Keratinocyte (primary cell): ENCODE measurements around the gene MAPK12. TPM values are rescaled to one million over a fixed set of nuclear protein-coding genes. Genes with fewer than 3 reads are reported as not detected.

ENCODE experiments used
- DNase-seq: peaks from one replicate; pipeline ENCODE4 v3.0.0-alpha.2; 2011; ENCODE audit warnings: low read depth, missing footprints, low spot score
- FAIRE-seq: peaks from 2 replicates; lab custom pipeline; 2011; peaks lifted over from hg19 to GRCh38; lab: Jason Lieb, UNC
- H2AFZ ChIP-seq: 2 replicates; pipeline ENCODE4 v1.6.0; 2012; ENCODE audit warnings: low read length, control low read depth, inconsistent platforms; ENCODE audit not compliant: control insufficient read depth
- H3K27ac ChIP-seq: 2 replicates; pipeline ENCODE4 v1.5.1; 2011; ENCODE audit warnings: low read length; ENCODE audit not compliant: control insufficient read depth, insufficient read depth
- H3K27me3 ChIP-seq: 3 replicates; pipeline ENCODE4 v1.6.0; 2011; ENCODE audit warnings: low read length; ENCODE audit not compliant: control insufficient read depth, insufficient read depth; ENCODE audit errors: extremely low read depth
- H3K36me3 ChIP-seq, 2 experiments: 2 replicates in 1 of 2; 3 replicates in 1 of 2; pipeline ENCODE4 v1.5.1; 2011; ENCODE audit warnings: low read length in 2 of 2, mild to moderate bottlenecking in 1 of 2; ENCODE audit not compliant: control insufficient read depth in 2 of 2, insufficient read depth in 2 of 2; ENCODE audit errors: extremely low read depth in 1 of 2
- H3K4me1 ChIP-seq: 3 replicates; pipeline ENCODE4 v1.5.1; 2011; ENCODE audit warnings: low read length; ENCODE audit not compliant: control insufficient read depth, insufficient read depth; ENCODE audit errors: extremely low read depth
- H3K4me2 ChIP-seq: 3 replicates; pipeline ENCODE4 v1.6.0; 2011; ENCODE audit warnings: low read depth, low read length; ENCODE audit not compliant: control insufficient read depth, insufficient read depth; ENCODE audit errors: extremely low read depth
- H3K4me3 ChIP-seq, 3 experiments: fragments of 200-600 bp in 1 of 3; sonication (generic) in 1 of 3; 2 replicates in 2 of 3; 3 replicates in 1 of 3; pipeline ENCODE4 v1.5.1; 2011 to 2016; ENCODE audit warnings: low read length in 3 of 3, mild to moderate bottlenecking in 3 of 3, control low read depth in 2 of 3, inconsistent platforms in 1 of 3, low read depth in 1 of 3, mixed read lengths in 1 of 3, mixed run types in 1 of 3, moderate library complexity in 1 of 3; ENCODE audit not compliant: control insufficient read depth in 2 of 3, insufficient read depth in 2 of 3; ENCODE audit errors: extremely low read depth in 1 of 3
- H3K79me2 ChIP-seq: 2 replicates; pipeline ENCODE4 v1.6.0; 2012; ENCODE audit warnings: low read length; ENCODE audit not compliant: control insufficient read depth, insufficient read depth
- H3K9ac ChIP-seq: 3 replicates; pipeline ENCODE4 v1.6.0; 2011; ENCODE audit warnings: low read length; ENCODE audit not compliant: control insufficient read depth, insufficient read depth; ENCODE audit errors: extremely low read depth
- H3K9me1 ChIP-seq: 3 replicates; pipeline ENCODE4 v1.6.0; 2011; ENCODE audit warnings: low read length; ENCODE audit not compliant: control insufficient read depth, insufficient read depth; ENCODE audit errors: extremely low read depth
- H3K9me3 ChIP-seq: 2 replicates; pipeline ENCODE4 v1.5.1; 2012; ENCODE audit warnings: low read depth, low read length; ENCODE audit not compliant: control insufficient read depth
- H4K20me1 ChIP-seq: 3 replicates; pipeline ENCODE4 v1.6.0; 2011; ENCODE audit warnings: low read length; ENCODE audit not compliant: control insufficient read depth, insufficient read depth; ENCODE audit errors: extremely low read depth
- EZH2 ChIP-seq: IDR thresholded peaks from one replicate; pipeline ENCODE4 v1.6.1; 2012; ENCODE audit warnings: inconsistent platforms, mild to moderate bottlenecking, low read length, moderate library complexity
- dilution Hi-C: fragments of 300-500 bp; cut with MboI; formaldehyde crosslinking; loops from one replicate; pipeline ENCODE4 v1.7.0; 2020; ENCODE audit warnings: low sequenced_read_pairs; ENCODE audit not compliant: extremely low pct_ligation_motif_present
- polyA plus RNA-seq, 5 experiments: library from polyadenylated mRNA; depleted of rRNA in 3 of 5; stranded (reverse) in 3 of 5; stranded (forward) in 1 of 5; unstranded in 1 of 5; fragments of >200 nt; gene quantifications; 1 replicate in 1 of 5; 2 replicates in 3 of 5; 3 replicates in 1 of 5; pipeline versions ENCODE4 v1.2.1 to v1.2.3, GENCODE V29; 2011 to 2012; ENCODE audit warnings: missing spikeins in 2 of 5, low read depth in 1 of 5, low replicate concordance in 1 of 5
- TF ChIP-seq, protein P1 (sequence below), 3 experiments: IDR thresholded peaks in 1 of 3; conservative IDR thresholded peaks in 1 of 3; optimal IDR thresholded peaks in 1 of 3; 2 replicates in 2 of 3; 3 replicates in 1 of 3; pipeline versions ENCODE3 to v1.5.1; 2011; ENCODE audit warnings: low read length in 3 of 3, mild to moderate bottlenecking in 3 of 3, moderate library complexity in 2 of 3, control low read depth in 1 of 3, inconsistent platforms in 1 of 3; ENCODE audit not compliant: insufficient read depth in 2 of 3; ENCODE audit errors: extremely low read depth in 1 of 3

The MAPK12 gene
- polyA plus RNA-seq, 1 donor (not counting 4 experiments of a cell fraction or from before 2014, with no cell fraction given): 10.1 TPM

DNA sequence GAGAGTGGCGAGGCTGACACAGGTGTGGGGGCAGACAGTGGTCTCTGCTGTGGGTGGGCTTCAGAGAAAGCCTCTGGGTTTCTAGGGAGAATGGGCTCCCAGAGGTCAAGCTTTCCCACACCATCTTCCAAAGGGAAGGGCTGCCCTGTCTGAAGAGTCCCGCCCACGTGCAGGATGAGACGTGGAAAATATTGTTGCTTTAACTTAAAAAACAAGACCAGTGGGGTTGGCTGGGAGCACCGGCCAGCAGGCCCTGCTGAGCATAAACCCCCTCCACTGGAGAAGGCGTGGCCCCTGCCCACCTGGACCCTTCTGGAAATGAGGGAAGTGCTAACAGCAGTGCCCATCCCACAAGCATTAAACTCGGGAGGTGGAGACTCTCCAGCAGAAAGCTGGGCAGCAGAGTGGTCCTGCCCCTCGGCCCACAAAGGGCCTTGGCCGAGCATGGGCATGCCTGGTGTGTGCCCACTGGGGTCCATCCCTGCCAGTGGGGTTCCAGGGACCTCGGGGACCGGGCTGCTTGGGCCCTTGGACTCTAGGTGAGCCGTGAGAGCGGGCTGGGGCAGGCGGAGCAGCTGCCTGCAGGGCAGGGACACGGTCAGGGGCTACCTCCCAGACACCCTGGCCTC lies 45.3 kb downstream of the MAPK12 start:
- no peak overlapping the region for H3K27ac ChIP-seq
- peaks cover 26 to 46% of the 10 kb centered on the region in 2 experiments for H3K36me3 ChIP-seq
- no peaks in the 10 kb centered on the region for H4K20me1 ChIP-seq
- H3K9me3 ChIP-seq: no peaks in the 10 kb centered on the region
- no peaks in the 10 kb centered on the region for H3K9me1 ChIP-seq
- FAIRE-seq (no peak), DNase-seq (no peak)
- no peak for TF ChIP-seq EZH2
- TF ChIP-seq, protein P1, sequence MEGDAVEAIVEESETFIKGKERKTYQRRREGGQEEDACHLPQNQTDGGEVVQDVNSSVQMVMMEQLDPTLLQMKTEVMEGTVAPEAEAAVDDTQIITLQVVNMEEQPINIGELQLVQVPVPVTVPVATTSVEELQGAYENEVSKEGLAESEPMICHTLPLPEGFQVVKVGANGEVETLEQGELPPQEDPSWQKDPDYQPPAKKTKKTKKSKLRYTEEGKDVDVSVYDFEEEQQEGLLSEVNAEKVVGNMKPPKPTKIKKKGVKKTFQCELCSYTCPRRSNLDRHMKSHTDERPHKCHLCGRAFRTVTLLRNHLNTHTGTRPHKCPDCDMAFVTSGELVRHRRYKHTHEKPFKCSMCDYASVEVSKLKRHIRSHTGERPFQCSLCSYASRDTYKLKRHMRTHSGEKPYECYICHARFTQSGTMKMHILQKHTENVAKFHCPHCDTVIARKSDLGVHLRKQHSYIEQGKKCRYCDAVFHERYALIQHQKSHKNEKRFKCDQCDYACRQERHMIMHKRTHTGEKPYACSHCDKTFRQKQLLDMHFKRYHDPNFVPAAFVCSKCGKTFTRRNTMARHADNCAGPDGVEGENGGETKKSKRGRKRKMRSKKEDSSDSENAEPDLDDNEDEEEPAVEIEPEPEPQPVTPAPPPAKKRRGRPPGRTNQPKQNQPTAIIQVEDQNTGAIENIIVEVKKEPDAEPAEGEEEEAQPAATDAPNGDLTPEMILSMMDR (optimal IDR thresholded peaks at IDR 0.05 in 1 of 3, IDR thresholded peaks at IDR 0.05 in 1 of 3, conservative IDR thresholded peaks at IDR 0.05 in 1 of 3; ENCODE audit: extremely low read depth in 1 of 3, insufficient read depth in 2 of 3, low read length in 3 of 3): no peak
- no peaks in the 10 kb centered on the region for H3K27me3 ChIP-seq
- peaks cover 27% of the 10 kb centered on the region for H3K79me2 ChIP-seq
- no peak overlapping the region for H3K9ac ChIP-seq
- no peak overlapping the region for H3K4me3 ChIP-seq
- peaks cover 3% of the 10 kb centered on the region for H3K4me1 ChIP-seq
- H3K4me2 ChIP-seq: no peak overlapping the region
- dilution Hi-C loops: no loop called here
- no peak overlapping the region for H2AFZ ChIP-seq

DNA sequence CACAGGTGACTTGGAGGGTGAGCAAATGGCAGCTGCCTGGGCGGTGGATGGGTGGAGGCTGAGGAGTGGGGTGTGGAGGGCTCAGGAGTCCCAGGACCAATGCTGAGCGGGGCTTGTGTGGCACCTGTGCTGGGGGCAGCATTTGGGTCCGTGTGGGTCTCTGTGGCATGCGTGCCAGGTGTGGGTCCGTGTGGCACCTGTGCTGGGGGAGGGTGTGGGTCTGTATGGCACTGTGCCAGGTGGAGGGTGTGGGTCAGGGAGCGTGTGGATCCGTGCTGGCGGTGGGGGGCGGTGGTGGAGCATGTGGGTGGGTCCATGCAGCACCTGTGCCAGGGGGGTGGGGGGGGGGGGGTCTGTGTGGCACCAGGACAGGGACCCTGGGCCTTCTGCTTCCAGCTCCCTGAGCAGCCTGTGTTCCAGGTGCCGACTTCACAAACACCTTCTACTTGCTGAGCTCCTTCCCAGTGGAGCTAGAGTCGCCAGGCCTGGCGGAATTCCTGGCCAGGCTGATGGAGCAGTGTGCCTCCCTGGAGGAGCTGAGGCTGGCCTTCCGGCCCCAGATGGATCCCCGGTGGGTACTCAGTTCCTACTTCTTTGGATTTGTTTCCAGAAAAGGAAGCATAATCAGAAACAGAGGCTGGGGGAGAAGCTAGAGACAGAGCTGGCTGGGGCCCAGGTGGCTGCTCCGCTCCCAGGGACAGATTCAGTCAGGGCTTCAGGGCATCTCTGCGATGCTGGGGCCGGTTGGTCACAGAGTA lies 46.0 kb downstream of the MAPK12 start:
- DNase-seq: no peak
- dilution Hi-C loops: no loop called here
- Histone ChIP-seq H4K20me1 (no peaks in the 10 kb centered on the region), H2AFZ (no peak overlapping the region), H3K4me1 (peaks cover 6% of the 10 kb centered on the region), H3K27ac (no peak overlapping the region), H3K4me3 (no peak overlapping the region), H3K27me3 (no peaks in the 10 kb centered on the region), H3K36me3 (peaks cover 26 to 47% of the 10 kb centered on the region in 2 experiments), H3K9ac (no peak overlapping the region), H3K4me2 (no peak overlapping the region), H3K79me2 (peaks cover 29% of the 10 kb centered on the region), H3K9me3 (no peaks in the 10 kb centered on the region), H3K9me1 (peaks cover 2% of the 10 kb centered on the region)
- TF ChIP-seq, protein P1 (optimal IDR thresholded peaks at IDR 0.05 in 1 of 3, IDR thresholded peaks at IDR 0.05 in 1 of 3, conservative IDR thresholded peaks at IDR 0.05 in 1 of 3; ENCODE audit: extremely low read depth in 1 of 3, insufficient read depth in 2 of 3, low read length in 3 of 3): no peak
- no peak for TF ChIP-seq EZH2
- FAIRE-seq: no peak
